IPS-18a (cell line): ENCODE measurements around the gene PFDN5.
"Not testable (repeated sequence)": the region's sequence is repeated elsewhere in the genome, so short reads cannot be mapped to it uniquely, and the experiment has no call there.

Experiments
- H3K27ac ChIP-seq: one replicate; pipeline ENCODE4 v1.5.1; 2013; ENCODE audit warnings: low read length
- H3K27me3 ChIP-seq: one replicate; pipeline ENCODE4 v1.6.1; 2013; ENCODE audit warnings: mild to moderate bottlenecking, low read length; ENCODE audit not compliant: control insufficient read depth, insufficient read depth
- H3K36me3 ChIP-seq: one replicate; pipeline ENCODE4 v1.6.1; 2013; ENCODE audit warnings: low read depth, low read length; ENCODE audit not compliant: control insufficient read depth
- H3K4me1 ChIP-seq: one replicate; pipeline ENCODE4 v1.6.1; 2013; ENCODE audit warnings: low read depth, low read length; ENCODE audit not compliant: control insufficient read depth
- H3K4me3 ChIP-seq: one replicate; pipeline ENCODE4 v1.5.1; 2013; ENCODE audit warnings: low read length
- H3K9ac ChIP-seq: one replicate; pipeline ENCODE4 v1.6.1; 2013; ENCODE audit warnings: mild to moderate bottlenecking, low read length, moderate library complexity
- H3K9me3 ChIP-seq: one replicate; pipeline ENCODE4 v1.6.1; 2013; ENCODE audit warnings: low read depth, low read length; ENCODE audit not compliant: control insufficient read depth

Gene PFDN5

GRCh38 chr12:53290661-53291060, 4.7 kb upstream of the PFDN5 start:
- no peaks in the 10 kb centered on the region for H3K9me3 ChIP-seq
- H3K4me1 ChIP-seq: no peaks in the 10 kb centered on the region
- peaks cover 59% of the 10 kb centered on the region for H3K36me3 ChIP-seq
- H3K27ac ChIP-seq: no peak overlapping the region
- H3K4me3 ChIP-seq: no peak overlapping the region
- H3K9ac ChIP-seq: no peak overlapping the region
- H3K27me3 ChIP-seq: no peaks in the 10 kb centered on the region

DNA sequence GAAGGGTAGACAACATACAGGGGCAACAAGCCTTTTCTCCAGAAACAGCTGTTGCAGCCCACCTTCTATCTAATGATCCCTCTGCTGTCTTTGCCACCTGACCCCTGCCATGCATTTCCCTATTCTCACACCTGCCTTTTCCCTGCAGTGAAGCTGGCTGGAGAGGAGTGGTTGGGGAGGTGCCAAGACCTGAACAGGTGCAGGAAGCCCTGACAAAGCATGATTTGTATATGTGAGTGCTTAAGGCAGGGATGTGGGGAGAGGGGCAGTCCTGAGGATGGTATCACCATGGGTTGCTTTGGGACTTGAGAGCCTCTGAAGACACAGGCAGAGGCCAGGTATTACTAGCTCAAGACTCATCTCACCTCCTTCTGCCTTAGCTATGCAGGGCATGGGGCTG, 2.9 kb upstream of the PFDN5 start:
- H3K36me3 ChIP-seq: peaks cover 58% of the 10 kb centered on the region
- peaks cover 3% of the 10 kb centered on the region for H3K4me1 ChIP-seq
- H3K27me3 ChIP-seq: no peaks in the 10 kb centered on the region
- no peak overlapping the region for H3K9ac ChIP-seq
- no peak overlapping the region for H3K4me3 ChIP-seq
- no peaks in the 10 kb centered on the region for H3K9me3 ChIP-seq
- H3K27ac ChIP-seq: no peak overlapping the region

GRCh38 chr12:53295891-53296219, 513 bp downstream of the PFDN5 start:
- Histone ChIP-seq H3K27me3 (no peaks in the 10 kb centered on the region), H3K36me3 (peaks cover 42% of the 10 kb centered on the region), H3K4me3 (peak overlapping the region; percentile 99), H3K4me1 (peaks cover 3% of the 10 kb centered on the region), H3K9ac (peak overlapping the region; percentile 89), H3K27ac (peak overlapping the region; percentile 86), H3K9me3 (no peaks in the 10 kb centered on the region)

DNA sequence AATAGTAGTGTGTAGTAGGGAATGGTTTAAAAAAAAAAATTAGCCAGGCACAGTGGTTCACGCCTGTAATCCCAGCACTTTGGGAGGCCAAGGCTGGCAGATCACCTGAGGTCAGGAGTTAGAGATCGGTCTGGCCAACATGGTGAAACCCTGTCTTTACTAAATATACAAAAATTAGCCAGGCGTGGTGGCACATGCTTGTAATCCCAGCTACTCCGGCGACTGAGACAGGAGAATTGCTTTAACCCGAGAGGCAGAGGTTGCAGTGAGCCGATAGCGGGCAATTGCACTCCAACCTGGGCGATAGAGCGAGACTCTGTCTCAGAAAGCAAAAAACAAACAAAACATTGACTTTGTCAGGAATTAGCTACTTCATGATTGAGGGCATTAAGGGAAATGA, 1.8 kb downstream of the PFDN5 start:
- not testable (repeated sequence) for H3K9me3 ChIP-seq, H3K9ac ChIP-seq, H3K4me1 ChIP-seq, H3K27ac ChIP-seq, H3K4me3 ChIP-seq, H3K27me3 ChIP-seq
- H3K36me3 ChIP-seq: peaks cover 42% of the 10 kb centered on the region

DNA sequence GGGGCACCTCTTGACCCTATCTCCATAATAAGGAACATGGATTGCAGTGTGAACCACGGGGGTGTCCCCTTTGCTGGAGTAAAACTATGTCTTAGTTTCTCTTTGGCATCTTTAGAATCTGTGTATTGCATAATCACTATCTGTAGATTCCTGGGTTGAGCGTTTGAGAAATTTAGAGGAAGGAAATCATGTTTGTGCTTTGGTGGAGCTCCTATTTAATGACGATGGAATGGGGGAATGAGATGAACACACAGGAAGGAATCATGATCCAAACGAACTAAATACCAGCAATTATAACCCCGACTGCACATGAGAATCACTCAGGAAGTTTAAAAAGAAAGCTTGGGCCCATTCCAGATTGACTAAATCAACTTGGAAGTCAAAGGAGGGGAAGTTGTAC, 2.8 kb downstream of the PFDN5 start:
- no peaks in the 10 kb centered on the region for H3K9me3 ChIP-seq
- H3K36me3 ChIP-seq: peaks cover 43% of the 10 kb centered on the region
- no peak overlapping the region for H3K4me3 ChIP-seq
- H3K27me3 ChIP-seq: no peaks in the 10 kb centered on the region
- H3K9ac ChIP-seq: no peak overlapping the region
- H3K27ac ChIP-seq: no peak overlapping the region
- H3K4me1 ChIP-seq: peaks cover 3% of the 10 kb centered on the region

GRCh38 chr12:53299101-53299453, 3.7 kb downstream of the PFDN5 start:
- peaks cover 3% of the 10 kb centered on the region for H3K4me1 ChIP-seq
- peak overlapping the region; percentile 98 for H3K4me3 ChIP-seq
- peak overlapping the region; percentile 95 for H3K9ac ChIP-seq
- no peaks in the 10 kb centered on the region for H3K9me3 ChIP-seq
- H3K27me3 ChIP-seq: no peaks in the 10 kb centered on the region
- H3K27ac ChIP-seq: peak overlapping the region; percentile 64
- peaks cover 41% of the 10 kb centered on the region for H3K36me3 ChIP-seq

DNA sequence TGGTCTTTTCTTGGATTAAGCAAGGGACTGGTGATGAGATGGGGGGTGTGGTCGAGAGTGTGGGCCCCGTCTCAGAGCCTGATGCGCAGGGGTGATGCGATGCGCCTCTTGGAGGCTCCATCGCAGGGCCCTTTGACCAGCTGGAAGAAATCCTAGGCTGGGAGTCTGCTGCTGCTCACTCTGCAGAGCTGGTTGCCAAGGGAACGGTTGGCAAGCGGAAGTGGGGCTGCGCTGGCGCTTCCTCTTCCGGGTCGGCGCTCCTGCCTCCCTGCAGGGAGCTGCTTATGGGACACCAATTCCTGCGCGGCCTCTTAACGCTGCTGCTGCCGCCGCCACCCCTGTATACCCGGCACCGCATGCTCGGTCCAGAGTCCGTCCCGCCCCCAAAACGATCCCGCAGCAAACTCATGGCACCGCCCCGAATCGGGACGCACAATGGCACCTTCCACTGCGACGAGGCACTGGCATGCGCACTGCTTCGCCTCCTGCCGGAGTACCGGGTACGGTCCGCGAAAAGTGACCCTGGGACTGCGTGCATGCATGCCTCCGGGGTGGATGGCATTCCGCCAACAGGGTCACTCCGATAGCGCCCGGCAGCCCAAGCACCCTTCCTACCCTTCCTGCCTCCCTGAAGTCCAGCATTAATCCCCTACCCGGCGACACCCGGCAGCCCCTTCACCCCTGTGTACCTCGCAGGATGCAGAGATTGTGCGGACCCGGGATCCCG, 4.3 kb downstream of the PFDN5 start, which contains the start of gene MYG1:
Gene MYG1 (plus strand): TSS at position 242 of the 727 bp plus-strand sequence. CDS start 43 bp downstream, at position 285.
- peak within 1 kb of the TSS; percentile 98 for H3K4me3 ChIP-seq
- no peaks in the 10 kb centered on the region for H3K9me3 ChIP-seq
- H3K36me3 ChIP-seq: peaks cover 41% of the 10 kb centered on the region
- peaks cover 3% of the 10 kb centered on the region for H3K4me1 ChIP-seq
- peak within 1 kb of the TSS; percentile 64 for H3K27ac ChIP-seq
- no peaks in the 10 kb centered on the region for H3K27me3 ChIP-seq
- peak within 1 kb of the TSS; percentile 95 for H3K9ac ChIP-seq

GRCh38 chr12:53300187-53300586, 4.8 kb downstream of the PFDN5 start:
- peak overlapping the region; percentile 64 for H3K27ac ChIP-seq

GRCh38 chr12:53302903-53303302, 7.6 kb downstream of the PFDN5 start:
- Histone ChIP-seq H3K4me1 (no peaks in the 10 kb centered on the region), H3K36me3 (peaks cover 60% of the 10 kb centered on the region), H3K27ac (no peak overlapping the region), H3K9me3 (no peaks in the 10 kb centered on the region), H3K9ac (no peak overlapping the region), H3K27me3 (no peaks in the 10 kb centered on the region), H3K4me3 (no peak overlapping the region)

More at GRCh38 chr12:53300187-53300586, 4.8 kb downstream of the PFDN5 start:
- Histone ChIP-seq H3K9ac (peak overlapping the region; percentile 95), H3K4me3 (peak overlapping the region; percentile 98), H3K4me1 (peaks cover 3% of the 10 kb centered on the region), H3K27me3 (no peaks in the 10 kb centered on the region), H3K36me3 (peaks cover 44% of the 10 kb centered on the region), H3K9me3 (no peaks in the 10 kb centered on the region)

DNA sequence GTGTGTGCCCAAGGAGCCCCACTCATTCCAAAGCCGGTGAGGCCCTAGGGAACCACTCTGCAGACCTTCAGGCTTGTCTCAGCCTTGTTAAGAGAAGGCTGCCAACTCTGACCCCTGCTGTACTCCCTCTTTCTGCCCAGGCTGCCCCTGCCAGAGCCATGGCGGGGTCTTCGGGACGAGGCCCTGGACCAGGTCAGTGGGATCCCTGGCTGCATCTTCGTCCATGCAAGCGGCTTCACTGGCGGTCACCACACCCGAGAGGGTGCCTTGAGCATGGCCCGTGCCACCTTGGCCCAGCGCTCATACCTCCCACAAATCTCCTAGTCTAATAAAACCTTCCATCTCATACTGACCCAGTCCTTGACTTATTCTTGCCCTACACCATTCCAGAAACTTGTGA, 11.5 kb downstream of the PFDN5 start:
- peaks cover 69% of the 10 kb centered on the region for H3K36me3 ChIP-seq

DNA sequence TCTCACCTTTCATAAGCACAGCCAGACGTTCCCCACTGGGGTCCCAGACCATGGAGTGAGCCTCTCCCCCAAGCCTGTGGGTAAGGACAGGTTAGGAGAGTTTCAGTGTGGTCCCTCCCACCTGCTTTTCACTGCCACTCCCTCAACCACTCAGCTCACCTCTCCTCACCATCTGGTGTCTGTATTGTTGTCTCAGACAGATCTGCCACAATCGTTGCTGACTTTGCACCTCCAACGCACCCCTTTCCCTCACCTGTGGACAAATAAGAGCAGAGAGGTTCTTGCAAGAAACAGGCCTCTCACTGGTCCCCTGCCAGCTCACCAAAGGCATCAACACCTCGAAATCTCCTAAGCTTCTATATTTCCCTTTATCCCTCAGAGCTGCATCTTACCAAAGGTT, 12.9 kb downstream of the PFDN5 start:
- H3K9me3 ChIP-seq: no peaks in the 10 kb centered on the region
- H3K9ac ChIP-seq: no peak overlapping the region
- no peaks in the 10 kb centered on the region for H3K27me3 ChIP-seq
- no peaks in the 10 kb centered on the region for H3K4me1 ChIP-seq
- no peak overlapping the region for H3K27ac ChIP-seq
- peaks cover 55% of the 10 kb centered on the region for H3K36me3 ChIP-seq
- no peak overlapping the region for H3K4me3 ChIP-seq

More for the DNA sequence above, 11.5 kb downstream of the PFDN5 start:
- no peak overlapping the region for H3K27ac ChIP-seq
- no peak overlapping the region for H3K9ac ChIP-seq
- no peaks in the 10 kb centered on the region for H3K9me3 ChIP-seq
- no peaks in the 10 kb centered on the region for H3K27me3 ChIP-seq
- no peaks in the 10 kb centered on the region for H3K4me1 ChIP-seq
- H3K4me3 ChIP-seq: no peak overlapping the region

DNA sequence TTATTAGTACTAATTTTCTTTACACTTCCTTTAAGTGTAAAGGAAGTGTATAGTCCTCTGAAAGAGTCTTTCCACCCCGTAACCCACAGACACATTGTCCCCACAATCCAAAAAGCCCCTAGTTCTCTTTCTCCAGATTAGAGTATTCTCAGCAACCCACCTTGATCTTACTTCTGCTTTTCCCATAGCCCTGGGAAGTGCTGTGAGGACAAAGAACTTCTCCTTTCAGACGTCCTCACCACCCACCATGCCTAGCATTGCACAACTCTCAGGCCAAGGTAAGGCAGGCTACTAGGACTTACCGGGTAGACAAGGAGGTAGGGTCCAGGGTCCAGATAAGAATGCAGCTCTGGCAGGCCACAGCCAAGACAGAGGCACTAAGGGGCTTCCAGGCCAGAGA, 18.7 kb downstream of the PFDN5 start:
- Histone ChIP-seq H3K36me3 (peaks cover 48% of the 10 kb centered on the region), H3K9me3 (no peaks in the 10 kb centered on the region)

More for the DNA sequence above, 18.7 kb downstream of the PFDN5 start:
- no peak overlapping the region for H3K4me3 ChIP-seq
- no peak overlapping the region for H3K9ac ChIP-seq
- no peaks in the 10 kb centered on the region for H3K4me1 ChIP-seq
- no peaks in the 10 kb centered on the region for H3K27me3 ChIP-seq
- H3K27ac ChIP-seq: no peak overlapping the region
